Fibroblast of lung (primary cell): ENCODE measurements around the gene TJP1. TPM values are rescaled to one million over a fixed set of nuclear protein-coding genes. Genes with fewer than 3 reads are reported as not detected.
"Not testable (repeated sequence)": the region's sequence is repeated elsewhere in the genome, so short reads cannot be mapped to it uniquely, and the experiment has no call there.

Experiments used
- DNase-seq, 2 donors: peaks; one replicate each; pipeline versions ENCODE4 v3.0.0 to v3.0.0-alpha.2; 2010; ENCODE audit warnings: low read depth in 2 of 2
- H2AFZ ChIP-seq: 2 replicates; pipeline ENCODE4 v1.5.1; 2012; ENCODE audit warnings: low read length, control low read depth, inconsistent platforms
- H3K27ac ChIP-seq: 2 replicates; pipeline ENCODE4 v1.5.1; 2011; ENCODE audit warnings: low read length, control low read depth; ENCODE audit not compliant: insufficient read depth
- H3K27me3 ChIP-seq: 2 replicates; pipeline ENCODE4 v1.5.1; 2011; ENCODE audit warnings: mild to moderate bottlenecking, low read length; ENCODE audit not compliant: control insufficient read depth, insufficient read depth
- H3K36me3 ChIP-seq: 2 replicates; pipeline ENCODE4 v1.5.1; 2011; ENCODE audit warnings: low read length; ENCODE audit not compliant: control insufficient read depth, insufficient read depth
- H3K4me1 ChIP-seq: 2 replicates; pipeline ENCODE4 v1.5.1; 2011; ENCODE audit warnings: low read length; ENCODE audit not compliant: control insufficient read depth, insufficient read depth; ENCODE audit errors: extremely low read depth
- H3K4me2 ChIP-seq: 2 replicates; pipeline ENCODE4 v1.5.1; 2011; ENCODE audit warnings: low read length, control low read depth; ENCODE audit not compliant: insufficient read depth; ENCODE audit errors: extremely low read depth
- H3K4me3 ChIP-seq, 4 experiments: fragments of 200-600 bp in 1 of 4; sonication (generic) in 1 of 4; replicated peaks in 1 of 4; 2 replicates each; pipeline ENCODE4 v1.5.1; 2011 to 2016; ENCODE audit warnings: low read length in 4 of 4, low read depth in 3 of 4, mild to moderate bottlenecking in 3 of 4, control low read depth in 2 of 4, inconsistent platforms in 1 of 4, mixed read lengths in 1 of 4; ENCODE audit not compliant: insufficient read depth in 1 of 4; ENCODE audit errors: control extremely low read depth in 1 of 4
- H3K79me2 ChIP-seq: 2 replicates; pipeline ENCODE4 v1.5.1; 2012; ENCODE audit warnings: mild to moderate bottlenecking, low read length, inconsistent platforms; ENCODE audit not compliant: control insufficient read depth, insufficient read depth
- H3K9ac ChIP-seq: 2 replicates; pipeline ENCODE4 v1.5.1; 2011; ENCODE audit warnings: mild to moderate bottlenecking, low read length, control low read depth; ENCODE audit not compliant: insufficient read depth
- H3K9me3 ChIP-seq: 2 replicates; pipeline ENCODE4 v1.5.1; 2012; ENCODE audit warnings: low read depth, low read length; ENCODE audit not compliant: control insufficient read depth, insufficient read depth
- H4K20me1 ChIP-seq: 2 replicates; pipeline ENCODE4 v1.5.1; 2011; ENCODE audit warnings: low read length; ENCODE audit not compliant: control insufficient read depth, insufficient read depth; ENCODE audit errors: extremely low read depth
- CTCF ChIP-seq, 2 donors: IDR thresholded peaks in 1 of 2; conservative IDR thresholded peaks in 1 of 2; 1 replicate in 1 of 2; 2 replicates in 1 of 2; pipeline ENCODE4 v1.5.1; 2011 to 2012; ENCODE audit warnings: low read length in 2 of 2, control low read depth in 1 of 2, inconsistent platforms in 1 of 2, low read depth in 1 of 2, mild to moderate bottlenecking in 1 of 2
- EZH2 ChIP-seq: IDR thresholded peaks from 2 replicates; pipeline ENCODE4 v1.5.1; 2012; ENCODE audit warnings: low read length, control low read depth, mild to moderate bottlenecking; ENCODE audit errors: missing control alignments
- polyA plus RNA-seq, 2 donors: library from polyadenylated mRNA; depleted of rRNA in 1 of 2; stranded (reverse) in 1 of 2; unstranded in 1 of 2; fragments of >200 nt; gene quantifications; 2 replicates each; pipeline ENCODE4 v1.2.1, GENCODE V29; 2011 to 2012; ENCODE audit warnings: missing spikeins in 1 of 2
- total RNA-seq: library from RNA; depleted of rRNA; stranded (reverse); fragments of >200 nt; gene quantifications from 2 replicates; pipeline ENCODE4 v1.2.1, GENCODE V29; 2014

Gene TJP1
- total and polyA plus RNA-seq, 2 donors (not counting 1 experiment from before 2014, with no cell fraction given): 53.7 to 110 TPM

DNA sequence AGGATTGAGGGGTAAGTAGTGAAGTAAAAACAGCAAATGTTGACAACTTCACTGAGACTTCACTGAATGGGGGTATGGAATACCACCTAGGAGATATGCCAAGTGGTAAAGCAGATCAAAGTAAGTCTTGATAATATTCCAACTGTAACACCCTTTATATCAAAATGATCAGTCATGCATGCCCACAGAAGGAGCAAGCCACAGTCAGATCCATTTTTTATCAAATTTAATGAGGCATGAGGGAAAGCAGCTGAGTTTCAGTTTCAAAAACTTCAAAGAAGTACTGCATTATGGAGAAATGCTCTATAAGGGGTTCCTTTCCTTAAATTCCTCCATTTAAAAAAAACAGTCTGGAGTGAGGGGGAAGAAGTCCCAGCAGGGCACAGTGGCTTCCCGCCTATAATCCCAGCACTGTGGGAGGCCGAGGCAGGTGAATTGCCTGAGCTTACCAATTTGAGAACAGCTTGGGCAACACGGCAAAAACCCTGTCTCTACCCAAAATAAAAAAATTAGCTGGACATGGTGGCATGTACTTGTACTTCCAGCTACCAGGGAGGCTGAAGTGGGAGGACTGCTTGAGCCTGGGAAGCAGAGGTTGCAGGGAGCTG is 56.9 kb downstream of the TJP1 start:
- TF ChIP-seq EZH2 (no peak), CTCF (conservative IDR thresholded peaks at IDR 0.05 in 1 of 2, IDR thresholded peaks at IDR 0.05 in 1 of 2; ENCODE audit: low read depth in 1 of 2, low read length in 2 of 2) (no peak)
- Histone ChIP-seq H3K4me2 (no peak overlapping the region), H2AFZ (no peak overlapping the region), H3K27ac (no peak overlapping the region), H3K4me3 (no peak overlapping the region), H3K4me1 (no peaks in the 10 kb centered on the region), H3K27me3 (no peaks in the 10 kb centered on the region), H3K36me3 (peaks cover 4% of the 10 kb centered on the region), H3K9me3 (no peaks in the 10 kb centered on the region), H3K79me2 (peaks cover 9% of the 10 kb centered on the region), H3K9ac (no peak overlapping the region), H4K20me1 (no peaks in the 10 kb centered on the region)
- DNase-seq: peak in 1 of 2 donors; percentile 60

GRCh38 chr15:29759596-29759995 is 62.7 kb downstream of the TJP1 start:
- Histone ChIP-seq H3K27me3 (no peaks in the 10 kb centered on the region), H2AFZ (no peak overlapping the region), H3K4me3 (no peak overlapping the region), H3K9ac (no peak overlapping the region), H3K27ac (no peak overlapping the region), H3K9me3 (no peaks in the 10 kb centered on the region), H3K79me2 (peaks cover 5% of the 10 kb centered on the region), H3K4me1 (peaks cover 3% of the 10 kb centered on the region), H3K36me3 (no peaks in the 10 kb centered on the region), H3K4me2 (no peak overlapping the region), H4K20me1 (no peaks in the 10 kb centered on the region)
- no peak for DNase-seq
- TF ChIP-seq CTCF (conservative IDR thresholded peaks at IDR 0.05 in 1 of 2, IDR thresholded peaks at IDR 0.05 in 1 of 2; ENCODE audit: low read depth in 1 of 2, low read length in 2 of 2) (no peak), EZH2 (no peak)

- TF ChIP-seq CTCF (conservative IDR thresholded peaks at IDR 0.05 in 1 of 2, IDR thresholded peaks at IDR 0.05 in 1 of 2; ENCODE audit: low read depth in 1 of 2, low read length in 2 of 2) (no peak), EZH2 (no peak)
- Histone ChIP-seq H4K20me1 (no peaks in the 10 kb centered on the region), H2AFZ (no peak overlapping the region), H3K9ac (no peak overlapping the region), H3K4me2 (no peak overlapping the region), H3K27ac (no peak overlapping the region), H3K9me3 (no peaks in the 10 kb centered on the region), H3K79me2 (no peaks in the 10 kb centered on the region), H3K27me3 (no peaks in the 10 kb centered on the region), H3K4me1 (peaks cover 3% of the 10 kb centered on the region), H3K4me3 (no peak overlapping the region), H3K36me3 (no peaks in the 10 kb centered on the region)
- DNase-seq: no peak
These were observed 65.7 kb downstream of the TJP1 start for GRCh38 chr15:29756358-29757267.

DNA sequence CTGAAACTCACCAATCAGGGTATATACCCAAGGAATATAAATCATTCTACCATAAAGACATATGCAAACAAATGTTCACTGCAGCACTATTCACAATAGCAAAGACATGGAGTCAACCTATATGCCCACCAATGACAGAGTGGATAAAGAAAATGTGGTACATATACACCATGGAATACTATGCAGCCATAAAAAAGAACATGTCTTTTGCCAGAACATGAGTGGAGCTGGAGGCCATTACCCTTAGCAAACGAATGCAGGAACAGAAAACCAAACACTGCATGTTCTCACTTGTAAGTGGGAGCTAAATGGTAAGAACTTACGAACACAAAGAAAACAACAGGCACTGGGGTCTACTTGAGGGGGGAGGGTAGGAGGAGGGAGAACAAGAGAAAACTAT is 68.3 kb downstream of the TJP1 start:
- H2AFZ ChIP-seq, H4K20me1 ChIP-seq, DNase-seq, H3K27me3 ChIP-seq, H3K36me3 ChIP-seq, H3K27ac ChIP-seq, H3K9ac ChIP-seq, H3K9me3 ChIP-seq, H3K79me2 ChIP-seq, H3K4me2 ChIP-seq, H3K4me1 ChIP-seq, H3K4me3 ChIP-seq: not testable (repeated sequence)
